ENCODE measurements around the gene KDM3B. TPM values are rescaled to one million over a fixed set of nuclear protein-coding genes. Genes with fewer than 3 reads are reported as not detected.

KDM3B gene
- total and polyA plus RNA-seq, 9 of the 15 experiments (the other 6 are each of a cell fraction or from before 2014, with no cell fraction given), result 13.8 to 62.8 (median 41.9) TPM

DNA sequence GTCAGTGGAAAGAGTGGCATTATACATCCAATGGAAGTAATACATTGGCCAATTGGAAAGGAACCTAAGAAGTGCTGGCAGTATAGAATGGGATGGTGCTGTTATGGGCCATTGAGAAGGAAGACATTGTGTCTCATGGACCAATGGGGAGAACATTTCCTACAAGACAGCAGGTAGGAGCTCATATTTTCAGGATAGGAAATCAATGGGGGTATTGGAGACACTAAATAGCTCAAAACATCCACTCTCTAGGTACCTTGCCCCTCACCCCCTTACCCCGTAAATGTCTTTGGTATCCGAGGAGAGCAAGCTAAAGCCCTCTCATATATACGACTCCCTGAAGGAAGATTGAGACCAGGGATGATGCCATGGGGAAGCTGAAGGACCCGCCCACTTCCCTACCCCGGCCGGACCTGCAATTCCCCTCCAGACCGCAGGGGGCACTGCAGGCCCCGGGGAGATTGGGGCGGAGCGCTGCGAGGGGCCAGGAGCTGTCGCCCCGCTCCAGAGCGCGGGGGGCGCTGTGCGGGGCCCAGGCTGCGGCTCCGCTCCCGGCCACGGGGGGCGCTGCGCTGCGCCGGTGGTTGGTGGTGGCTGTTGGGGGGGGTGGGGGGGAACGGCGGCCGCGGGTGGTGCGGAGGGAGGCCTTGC lies at the start of gene KDM3B (continued):
- TF ChIP-seq ZNF592 (IDR thresholded peaks at IDR 0.05), result peak; percentile 83
- TF ChIP-seq NEUROD1 (IDR thresholded peaks at IDR 0.05; ENCODE audit: borderline replicate concordance, low read depth, low read length, partially characterized antibody), result peak; percentile 67
- no peak for TF ChIP-seq PML (IDR thresholded peaks at IDR 0.05; ENCODE audit: low read length)
- no peak for TF ChIP-seq KLF1 (tag; IDR thresholded peaks at IDR 0.05)
- no peak for TF ChIP-seq MED1 (CRISPR knock-in tag; IDR thresholded peaks at IDR 0.05; ENCODE audit: borderline replicate concordance)
- no peak for TF ChIP-seq ETV1 (tag; conservative IDR thresholded peaks at IDR 0.05; ENCODE audit: low read depth)
- TF ChIP-seq, protein P1, sequence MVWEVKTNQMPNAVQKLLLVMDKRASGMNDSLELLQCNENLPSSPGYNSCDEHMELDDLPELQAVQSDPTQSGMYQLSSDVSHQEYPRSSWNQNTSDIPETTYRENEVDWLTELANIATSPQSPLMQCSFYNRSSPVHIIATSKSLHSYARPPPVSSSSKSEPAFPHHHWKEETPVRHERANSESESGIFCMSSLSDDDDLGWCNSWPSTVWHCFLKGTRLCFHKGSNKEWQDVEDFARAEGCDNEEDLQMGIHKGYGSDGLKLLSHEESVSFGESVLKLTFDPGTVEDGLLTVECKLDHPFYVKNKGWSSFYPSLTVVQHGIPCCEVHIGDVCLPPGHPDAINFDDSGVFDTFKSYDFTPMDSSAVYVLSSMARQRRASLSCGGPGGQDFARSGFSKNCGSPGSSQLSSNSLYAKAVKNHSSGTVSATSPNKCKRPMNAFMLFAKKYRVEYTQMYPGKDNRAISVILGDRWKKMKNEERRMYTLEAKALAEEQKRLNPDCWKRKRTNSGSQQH (CRISPR knock-in tag; IDR thresholded peaks at IDR 0.05), result no peak
- no peak for TF ChIP-seq CHD2 (IDR thresholded peaks at IDR 0.05; ENCODE audit: low read depth, low read length)
- TF ChIP-seq ZHX1 (conservative IDR thresholded peaks at IDR 0.05; ENCODE audit: low read length), result peak; percentile 81; the same call in 1 of the 2 replicates
- TF ChIP-seq DNMT1 (IDR thresholded peaks at IDR 0.05), result no peak
- TF ChIP-seq CHCHD3 (CRISPR knock-in tag; IDR thresholded peaks at IDR 0.05), result no peak
- TF ChIP-seq, protein P2, sequence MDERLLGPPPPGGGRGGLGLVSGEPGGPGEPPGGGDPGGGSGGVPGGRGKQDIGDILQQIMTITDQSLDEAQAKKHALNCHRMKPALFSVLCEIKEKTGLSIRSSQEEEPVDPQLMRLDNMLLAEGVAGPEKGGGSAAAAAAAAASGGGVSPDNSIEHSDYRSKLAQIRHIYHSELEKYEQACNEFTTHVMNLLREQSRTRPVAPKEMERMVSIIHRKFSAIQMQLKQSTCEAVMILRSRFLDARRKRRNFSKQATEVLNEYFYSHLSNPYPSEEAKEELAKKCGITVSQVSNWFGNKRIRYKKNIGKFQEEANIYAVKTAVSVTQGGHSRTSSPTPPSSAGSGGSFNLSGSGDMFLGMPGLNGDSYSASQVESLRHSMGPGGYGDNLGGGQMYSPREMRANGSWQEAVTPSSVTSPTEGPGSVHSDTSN (CRISPR knock-in tag; IDR thresholded peaks at IDR 0.05; ENCODE audit: low read depth), result no peak
- TF ChIP-seq, protein P2 (tag; conservative IDR thresholded peaks at IDR 0.05; ENCODE audit: low read depth), result no peak
- TF ChIP-seq MXI1 (IDR thresholded peaks at IDR 0.05; ENCODE audit: low read depth, low read length), result no peak
- TF ChIP-seq, protein P3, sequence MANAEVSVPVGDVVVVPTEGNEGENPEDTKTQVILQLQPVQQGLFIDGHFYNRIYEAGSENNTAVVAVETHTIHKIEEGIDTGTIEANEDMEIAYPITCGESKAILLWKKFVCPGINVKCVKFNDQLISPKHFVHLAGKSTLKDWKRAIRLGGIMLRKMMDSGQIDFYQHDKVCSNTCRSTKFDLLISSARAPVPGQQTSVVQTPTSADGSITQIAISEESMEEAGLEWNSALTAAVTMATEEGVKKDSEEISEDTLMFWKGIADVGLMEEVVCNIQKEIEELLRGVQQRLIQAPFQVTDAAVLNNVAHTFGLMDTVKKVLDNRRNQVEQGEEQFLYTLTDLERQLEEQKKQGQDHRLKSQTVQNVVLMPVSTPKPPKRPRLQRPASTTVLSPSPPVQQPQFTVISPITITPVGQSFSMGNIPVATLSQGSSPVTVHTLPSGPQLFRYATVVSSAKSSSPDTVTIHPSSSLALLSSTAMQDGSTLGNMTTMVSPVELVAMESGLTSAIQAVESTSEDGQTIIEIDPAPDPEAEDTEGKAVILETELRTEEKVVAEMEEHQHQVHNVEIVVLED (CRISPR knock-in tag; IDR thresholded peaks at IDR 0.05), result peak; percentile 46; the same call in 1 of the 2 replicates
